Dermis blood vessel endothelial cell (primary cell): ENCODE data around the gene RPTN. TPM values are rescaled to one million over a fixed set of nuclear protein-coding genes. Genes with fewer than 3 reads are reported as not detected.

Experiments
- DNase-seq: peaks from one replicate; pipeline ENCODE4 v3.0.0; 2010
- total RNA-seq: library from RNA; depleted of rRNA; stranded (reverse); fragments of >200 nt; gene quantifications from 2 replicates; pipeline ENCODE4 v1.2.3, GENCODE V29; 2014

The RPTN gene
- total RNA-seq, 1 donor from 2014 or later, result not detected

DNA sequence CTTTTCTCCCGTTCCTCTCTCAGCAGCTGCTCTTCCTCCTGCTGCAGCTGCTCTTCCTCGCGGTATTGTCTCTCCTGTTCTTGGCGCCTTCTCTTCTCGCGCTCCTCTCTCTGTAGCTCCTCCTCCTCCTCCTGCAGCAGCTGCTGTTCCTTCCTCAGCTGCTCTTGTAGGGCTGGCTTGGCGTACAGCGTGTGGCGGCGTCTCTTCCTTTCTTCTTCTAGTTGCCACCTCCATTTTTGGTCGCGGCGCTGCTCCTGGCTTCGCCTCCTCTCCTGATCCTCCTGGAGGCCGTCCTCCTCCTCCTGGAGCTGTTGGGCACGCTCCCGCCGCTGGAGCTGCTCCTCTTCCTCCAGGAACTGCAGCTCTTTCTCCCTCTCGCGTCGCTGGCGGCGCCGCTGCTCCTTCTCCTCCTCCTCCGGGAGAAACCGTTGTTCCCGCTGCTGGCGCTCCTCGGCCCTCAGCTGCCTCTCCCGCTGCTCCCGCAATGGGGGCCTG is 48.6 kb downstream of the RPTN start:
- peak; percentile 51 for DNase-seq

DNA sequence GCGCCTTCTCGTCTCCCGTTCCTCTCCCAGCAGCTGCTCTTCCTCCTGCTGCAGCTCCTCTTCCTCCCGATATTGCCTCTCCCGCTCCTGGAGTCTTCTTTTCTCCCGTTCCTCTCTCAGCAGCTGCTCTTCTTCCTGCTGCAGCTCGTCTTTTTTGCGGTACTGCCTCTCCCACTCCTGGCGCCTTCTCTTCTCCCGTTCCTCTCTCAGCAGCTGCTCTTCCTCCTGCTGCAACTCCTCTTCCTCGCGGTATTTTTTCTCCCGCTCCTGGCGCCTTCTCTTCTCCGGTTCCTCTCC is 49.1 kb downstream of the RPTN start:
- no peak for DNase-seq

- no peak for DNase-seq
Measured at GRCh38 chr1:152109231-152109997, 49.6 kb downstream of the RPTN start.

- DNase-seq, result no peak
Measured at GRCh38 chr1:152108882-152109222, 50.2 kb downstream of the RPTN start.

- peak; percentile 42 for DNase-seq
Measured at GRCh38 chr1:152107984-152108881, 50.8 kb downstream of the RPTN start.

DNA sequence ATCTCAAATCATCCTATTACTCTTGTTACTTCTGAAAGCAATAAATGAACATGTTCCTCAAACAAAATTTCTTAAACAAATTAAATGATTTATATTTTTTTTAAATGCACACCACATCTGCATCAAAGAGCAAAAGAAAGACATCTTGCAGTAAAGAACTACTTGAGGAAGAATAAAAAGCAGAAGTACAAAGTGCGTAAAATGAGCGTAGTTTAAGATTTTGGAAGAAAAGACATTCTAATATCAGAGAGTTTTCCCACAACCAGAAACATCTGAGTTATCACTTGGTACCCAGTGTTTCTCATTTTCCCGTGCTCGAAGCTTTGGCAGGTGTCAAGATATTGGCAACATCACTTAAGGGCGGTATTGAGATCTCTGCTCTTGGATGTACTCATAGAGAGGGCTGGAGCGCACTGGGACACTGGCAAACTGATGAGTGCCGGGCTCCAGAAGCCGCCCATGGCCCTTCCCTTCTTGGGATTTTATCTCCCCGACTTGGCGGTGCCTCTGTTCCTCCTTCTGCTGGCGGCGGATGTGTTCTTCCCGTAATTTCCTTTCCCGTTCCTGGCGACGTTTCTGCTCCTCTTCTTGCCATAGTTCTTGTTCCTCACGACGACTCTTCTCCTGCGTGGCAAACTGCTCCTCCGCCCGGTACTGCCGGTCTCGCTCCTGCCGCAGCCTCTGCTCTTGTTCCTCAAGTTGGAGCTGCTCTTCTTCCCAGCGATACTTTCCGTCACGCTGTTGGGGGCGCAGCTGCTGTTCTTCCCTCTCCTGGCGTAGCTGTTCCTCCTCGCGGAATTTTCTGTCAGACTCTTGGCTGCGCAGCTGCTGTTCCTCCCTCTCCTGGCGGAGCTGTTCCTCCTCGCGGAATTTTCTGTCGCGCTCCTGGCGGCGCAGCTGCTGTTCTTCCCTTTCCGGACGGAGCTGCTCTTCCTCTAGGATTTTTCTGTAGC is 51.7 kb downstream of the RPTN start:
- no peak for DNase-seq

- DNase-seq, result no peak
Measured at GRCh38 chr1:152104854-152105253, 54.2 kb downstream of the RPTN start.

Other genes starting within 250 kb of the RPTN start
- gene THEM4, start 249.7 kb downstream of the RPTN start, total RNA-seq, result 5.1 and 12.1 TPM in 2 replicates
- gene S100A10, start 165.4 kb downstream of the RPTN start, total RNA-seq, result 148 and 239 TPM in 2 replicates
- 12.3 and 24.6 TPM in 2 replicates for gene S100A11, start 122.2 kb downstream of the RPTN start, total RNA-seq
- not detected in 2 replicates for gene TCHHL1, start 70.2 kb downstream of the RPTN start, total RNA-seq
- 0.05 and 0.17 TPM in 2 replicates for gene TCHH, start 43.8 kb downstream of the RPTN start, total RNA-seq
- under 0.01 TPM in 1 of 2 replicates, not detected in the other for gene HRNR, start 65.0 kb upstream of the RPTN start, total RNA-seq
- gene FLG, start 166.0 kb upstream of the RPTN start, total RNA-seq, result under 0.01 and 0.05 TPM in 2 replicates
- not detected in 2 replicates for gene FLG2, start 200.8 kb upstream of the RPTN start, total RNA-seq